AG09319 (cell line): ENCODE measurements around the gene TTLL5.

ENCODE experiments used
- DNase-seq: peaks from one replicate; pipeline ENCODE4 v3.0.0-alpha.2; 2010; ENCODE audit warnings: low read depth; ENCODE audit errors: extremely low read depth
- CTCF ChIP-seq: IDR thresholded peaks from 2 replicates; pipeline ENCODE4 v1.5.1; 2011; ENCODE audit warnings: low read depth, mild to moderate bottlenecking, inconsistent platforms, low read length, moderate library complexity

The TTLL5 gene

GRCh38 chr14:75864352-75864751 lies 203.3 kb downstream of the TTLL5 start:
- no peak for DNase-seq
- no peak for TF ChIP-seq CTCF

GRCh38 chr14:75865531-75865930 lies 204.5 kb downstream of the TTLL5 start:
- no peak for TF ChIP-seq CTCF
- DNase-seq: no peak

- no peak for TF ChIP-seq CTCF
- no peak for DNase-seq
Observed at GRCh38 chr14:75866970-75867369, 205.9 kb downstream of the TTLL5 start.

GRCh38 chr14:75871181-75871880 lies 210.3 kb downstream of the TTLL5 start:
- DNase-seq: no peak
- no peak for TF ChIP-seq CTCF

- no peak for DNase-seq
- TF ChIP-seq CTCF: no peak
Observed at GRCh38 chr14:75875958-75876357, 214.9 kb downstream of the TTLL5 start.

- DNase-seq: no peak
- no peak for TF ChIP-seq CTCF
Observed at GRCh38 chr14:75876530-75876929, 215.5 kb downstream of the TTLL5 start.

GRCh38 chr14:75877292-75877691 lies 216.2 kb downstream of the TTLL5 start:
- no peak for DNase-seq
- TF ChIP-seq CTCF: no peak
